ENCODE measurements around the gene UGT1A9.

Gene UGT1A9

DNA sequence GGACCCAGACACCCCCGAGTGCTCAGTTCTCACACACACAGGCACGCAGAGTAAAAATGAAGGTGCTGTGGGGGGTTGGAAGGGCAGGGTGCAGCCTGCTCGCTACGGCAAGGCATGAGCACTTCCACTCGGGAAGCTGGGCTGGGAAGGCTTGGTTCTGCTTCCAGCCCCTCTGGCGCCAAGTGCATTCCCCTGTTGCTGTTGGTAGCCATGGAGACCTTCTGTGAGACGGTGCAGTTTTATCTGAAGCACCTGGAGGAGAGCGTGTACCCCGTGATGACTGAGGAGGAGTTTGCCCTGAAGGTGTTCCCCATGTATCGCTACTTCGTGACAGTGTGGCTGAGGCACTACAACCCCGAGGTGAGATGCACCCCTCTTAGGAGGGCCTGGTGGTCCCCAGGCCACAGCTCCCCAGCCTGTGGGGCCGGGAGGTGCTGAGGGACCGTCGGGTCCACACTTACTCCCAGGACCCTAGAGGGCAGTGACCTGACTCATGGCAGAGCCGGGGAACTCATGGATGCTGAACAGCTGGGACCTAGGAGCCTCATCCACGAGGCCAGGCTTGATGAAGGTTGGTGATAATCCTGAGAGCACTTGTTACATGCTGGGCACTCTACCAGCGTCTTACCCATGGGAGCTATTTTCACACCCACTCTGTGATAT, 121.9 kb downstream of the UGT1A9 start:
- no peak overlapping the region for H2AFZ ChIP-seq (ENCODE audit: low read length)
- no peaks in the 10 kb centered on the region for H3K9me2 ChIP-seq (replicated peaks; ENCODE audit: insufficient read depth, low read length)
- H3K36me3 ChIP-seq (replicated peaks; ENCODE audit: insufficient read depth, low read length), result no peaks in the 10 kb centered on the region
- no peak overlapping the region for H3K4me3 ChIP-seq (ENCODE audit: low read length)
- no peaks in the 10 kb centered on the region for H4K20me1 ChIP-seq (ENCODE audit: insufficient read depth, low read length)
- no peaks in the 10 kb centered on the region for H3K9me3 ChIP-seq (replicated peaks; ENCODE audit: insufficient read depth, low read length)
- H3K4me2 ChIP-seq (ENCODE audit: low read depth, low read length), result no peak overlapping the region
- no peak overlapping the region for H3K27ac ChIP-seq (ENCODE audit: low read length)
- H3K79me2 ChIP-seq (ENCODE audit: low read length), result no peaks in the 10 kb centered on the region
- TF ChIP-seq CTCF (IDR thresholded peaks at IDR 0.05; ENCODE audit: low read length), result no peak
- TF ChIP-seq EZH2 (optimal IDR thresholded peaks at IDR 0.05; ENCODE audit: low read depth, low read length), result no peak
- H3F3A ChIP-seq (ENCODE audit: insufficient read depth, low read length), result no peaks in the 10 kb centered on the region
- no peak overlapping the region for H3K9ac ChIP-seq (ENCODE audit: low read length)
- DNase-seq, result no peak
- H3K27me3 ChIP-seq (replicated peaks; ENCODE audit: insufficient read depth, low read length), result no peaks in the 10 kb centered on the region
- H3K4me1 ChIP-seq (ENCODE audit: low read length), result no peaks in the 10 kb centered on the region

- H3K9me2 ChIP-seq (replicated peaks; ENCODE audit: insufficient read depth, low read length), result no peaks in the 10 kb centered on the region
- no peaks in the 10 kb centered on the region for H3F3A ChIP-seq (ENCODE audit: insufficient read depth, low read length)
- no peaks in the 10 kb centered on the region for H3K4me1 ChIP-seq (ENCODE audit: low read length)
- H3K36me3 ChIP-seq (replicated peaks; ENCODE audit: insufficient read depth, low read length), result no peaks in the 10 kb centered on the region
- no peak overlapping the region for H3K4me3 ChIP-seq (ENCODE audit: low read length)
- H3K9me3 ChIP-seq (replicated peaks; ENCODE audit: insufficient read depth, low read length), result no peaks in the 10 kb centered on the region
- no peaks in the 10 kb centered on the region for H4K20me1 ChIP-seq (ENCODE audit: insufficient read depth, low read length)
- no peaks in the 10 kb centered on the region for H3K27me3 ChIP-seq (replicated peaks; ENCODE audit: insufficient read depth, low read length)
- H2AFZ ChIP-seq (ENCODE audit: low read length), result no peak overlapping the region
- H3K4me2 ChIP-seq (ENCODE audit: low read depth, low read length), result no peak overlapping the region
- no peak overlapping the region for H3K27ac ChIP-seq (ENCODE audit: low read length)
- TF ChIP-seq CTCF (IDR thresholded peaks at IDR 0.05; ENCODE audit: low read length) (no peak), EZH2phosphoT487 (IDR thresholded peaks at IDR 0.05; ENCODE audit: low read length) (no peak), EZH2 (optimal IDR thresholded peaks at IDR 0.05; ENCODE audit: low read depth, low read length) (no peak)
- no peaks in the 10 kb centered on the region for H3K79me2 ChIP-seq (ENCODE audit: low read length)
- no peak overlapping the region for H3K9ac ChIP-seq (ENCODE audit: low read length)
- no peak for DNase-seq
These were observed 122.5 kb downstream of the UGT1A9 start for GRCh38 chr2:233794128-233794658.

GRCh38 chr2:233795735-233796171, 124.1 kb downstream of the UGT1A9 start:
- no peaks in the 10 kb centered on the region for H3K9me2 ChIP-seq (replicated peaks; ENCODE audit: insufficient read depth, low read length)
- TF ChIP-seq CTCF (IDR thresholded peaks at IDR 0.05; ENCODE audit: low read length) (no peak), EZH2 (optimal IDR thresholded peaks at IDR 0.05; ENCODE audit: low read depth, low read length) (no peak), EZH2phosphoT487 (IDR thresholded peaks at IDR 0.05; ENCODE audit: low read length) (no peak)
- H3K9ac ChIP-seq (ENCODE audit: low read length), result no peak overlapping the region
- no peaks in the 10 kb centered on the region for H3K79me2 ChIP-seq (ENCODE audit: low read length)
- DNase-seq, result no peak
- H3K4me3 ChIP-seq (ENCODE audit: low read length), result no peak overlapping the region
- no peaks in the 10 kb centered on the region for H4K20me1 ChIP-seq (ENCODE audit: insufficient read depth, low read length)
- H3K4me2 ChIP-seq (ENCODE audit: low read depth, low read length), result no peak overlapping the region
- H2AFZ ChIP-seq (ENCODE audit: low read length), result no peak overlapping the region
- no peaks in the 10 kb centered on the region for H3K9me3 ChIP-seq (replicated peaks; ENCODE audit: insufficient read depth, low read length)
- H3F3A ChIP-seq (ENCODE audit: insufficient read depth, low read length), result no peaks in the 10 kb centered on the region
- no peak overlapping the region for H3K27ac ChIP-seq (ENCODE audit: low read length)
- no peaks in the 10 kb centered on the region for H3K27me3 ChIP-seq (replicated peaks; ENCODE audit: insufficient read depth, low read length)
- H3K4me1 ChIP-seq (ENCODE audit: low read length), result peaks cover under 1% of the 10 kb centered on the region
- no peaks in the 10 kb centered on the region for H3K36me3 ChIP-seq (replicated peaks; ENCODE audit: insufficient read depth, low read length)

All from MM.1S (cell line).